Colonic mucosa (tissue), 4 donors: ENCODE measurements around the gene GMCL1. TPM values are rescaled to one million over a fixed set of nuclear protein-coding genes. Genes with fewer than 3 reads are reported as not detected.
A peak's percentile ranks its signal among the peaks of the same experiment; 100 is the strongest.
"Not testable (repeated sequence)": the region's sequence is repeated elsewhere in the genome, so short reads cannot be mapped to it uniquely, and the experiment has no call there.

Source experiments
- DNase-seq: peaks from one replicate; pipeline ENCODE4 v3.0.0-alpha.2; 2020
- H3K27ac ChIP-seq: fragments of 200-600 bp; one replicate; pipeline ENCODE4 v1.8.0; 2021
- H3K27me3 ChIP-seq: fragments of 200-600 bp; one replicate; pipeline ENCODE4 v1.8.0; 2021
- H3K36me3 ChIP-seq: fragments of 200-600 bp; one replicate; pipeline ENCODE4 v1.8.0; 2021
- H3K4me1 ChIP-seq: fragments of 200-600 bp; one replicate; pipeline ENCODE4 v1.8.0; 2021; ENCODE audit warnings: mild to moderate bottlenecking
- H3K4me3 ChIP-seq: fragments of 200-600 bp; one replicate; pipeline ENCODE4 v1.8.0; 2021
- H3K9ac ChIP-seq, 2 donors: one replicate each; pipeline ENCODE4 v1.7.0; 2013; ENCODE audit warnings: control low read depth in 2 of 2, low read depth in 2 of 2, low read length in 2 of 2
- H3K9me3 ChIP-seq: fragments of 200-600 bp; one replicate; pipeline ENCODE4 v1.8.0; 2021
- CTCF ChIP-seq: fragments of 200-600 bp; IDR thresholded peaks from one replicate; pipeline ENCODE4 v1.8.0; 2022; ENCODE audit warnings: antibody characterized with exemption, mild to moderate bottlenecking
- intact Hi-C: fragments of 100-400 bp; cut with DNase I; formaldehyde crosslinking; loops from one replicate; pipeline ENCODE4 v1.14.1; 2022
- total RNA-seq, 2 donors: library from RNA; stranded (reverse); fragmentation: NEBNext Ultra II Directional in 1 of 2; extraction: Animal tissue kit (Norgen Biotek cat#: 25700) in 1 of 2; gene quantifications; one replicate each; pipeline ENCODE4 v1.2.1, GENCODE V29; 2021
- donor health status: healthy.
- donor health status: DM: no; HTN: no; CAD: no.
- donor health status: DM: no; HTN: no; CAD: no.

Gene GMCL1
- total RNA-seq, 2 donors from 2014 or later: 20.3 to 20.4 TPM

DNA sequence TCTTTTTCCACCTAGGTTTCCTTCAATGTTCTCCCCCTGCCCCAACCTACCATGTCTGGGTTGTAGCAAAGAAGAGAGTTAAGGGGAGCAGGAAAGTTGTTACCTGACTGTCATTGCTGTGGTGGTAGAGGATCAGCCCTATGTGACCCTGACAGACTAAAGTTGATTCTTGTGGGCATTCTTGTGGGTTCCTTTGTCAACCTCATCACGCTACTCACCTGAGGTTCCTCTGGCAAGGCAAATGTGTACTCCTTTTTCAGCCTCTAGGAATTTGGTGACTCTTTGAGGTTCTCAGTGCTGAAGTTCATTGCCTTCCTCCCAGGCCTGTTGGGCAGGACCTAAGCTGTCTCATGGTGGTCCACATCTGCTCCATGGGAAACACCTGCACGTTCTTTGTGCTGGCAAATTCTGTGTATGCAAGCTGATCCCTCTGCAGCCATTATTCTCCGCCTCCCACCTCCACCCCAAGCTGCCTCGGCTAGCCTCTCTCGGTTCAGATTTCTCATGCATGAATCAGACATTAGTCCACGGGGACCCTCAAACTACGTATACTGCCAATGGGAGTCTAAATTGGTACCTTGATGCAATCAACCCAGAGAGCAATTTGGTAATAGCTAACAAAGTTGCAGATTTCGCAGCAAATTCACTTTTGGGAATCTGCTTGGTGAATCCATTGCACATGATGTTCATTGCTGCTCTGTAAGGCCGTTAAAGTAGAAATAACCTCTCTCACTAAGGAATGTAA lies 1.5 kb upstream of the GMCL1 start:
- peaks cover 10% of the 10 kb centered on the region for H3K4me1 ChIP-seq
- DNase-seq: no peak
- H3K4me3 ChIP-seq: no peak overlapping the region
- no peak for TF ChIP-seq CTCF
- no peaks in the 10 kb centered on the region for H3K36me3 ChIP-seq
- H3K27ac ChIP-seq: no peak overlapping the region
- intact Hi-C loops: no loop called here
- no peak overlapping the region for H3K9ac ChIP-seq
- no peaks in the 10 kb centered on the region for H3K27me3 ChIP-seq
- no peaks in the 10 kb centered on the region for H3K9me3 ChIP-seq

GRCh38 chr2:69828938-69829255 lies 563 bp upstream of the GMCL1 start:
- intact Hi-C loops: no loop called here
- no peak for TF ChIP-seq CTCF
- H3K4me1 ChIP-seq: peaks cover 10% of the 10 kb centered on the region
- no peaks in the 10 kb centered on the region for H3K9me3 ChIP-seq
- H3K27me3 ChIP-seq: no peaks in the 10 kb centered on the region
- peak overlapping the region; percentile 74 to 94 for H3K9ac ChIP-seq
- H3K36me3 ChIP-seq: no peaks in the 10 kb centered on the region
- H3K27ac ChIP-seq: peak overlapping the region; percentile 76
- peak overlapping the region; percentile 94 for H3K4me3 ChIP-seq
- DNase-seq: no peak

- no peaks in the 10 kb centered on the region for H3K9me3 ChIP-seq
These were observed 815 bp downstream of the GMCL1 start for GRCh38 chr2:69830045-69830905.

DNA sequence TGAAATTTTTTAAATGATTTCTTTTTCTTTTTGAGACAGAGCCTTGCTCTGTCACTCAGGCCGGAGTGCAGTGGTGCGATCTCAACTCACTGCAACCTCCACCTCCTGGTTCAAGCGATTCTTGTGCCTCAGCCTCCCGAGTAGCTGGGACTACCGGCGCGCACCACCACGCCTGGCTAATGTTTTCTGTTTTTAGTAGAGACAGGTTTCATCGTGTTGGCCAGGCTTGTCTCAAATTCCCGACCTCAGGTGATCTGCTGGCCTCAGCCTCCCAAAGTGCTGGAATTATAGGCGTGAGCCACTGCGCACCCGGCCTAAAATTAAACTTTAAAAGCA lies 1.4 kb downstream of the GMCL1 start:
- Histone ChIP-seq H3K4me3 (peak overlapping the region; percentile 94), H3K9ac (peak overlapping the region in 1 of 2 donors; percentile 94)
- H3K27ac ChIP-seq, H3K9me3 ChIP-seq, H3K36me3 ChIP-seq, H3K4me1 ChIP-seq, H3K27me3 ChIP-seq, intact Hi-C loops, DNase-seq: not testable (repeated sequence)

More at GRCh38 chr2:69830045-69830905, 815 bp downstream of the GMCL1 start:
- H3K27me3 ChIP-seq: no peaks in the 10 kb centered on the region
- peaks cover 10% of the 10 kb centered on the region for H3K4me1 ChIP-seq
- intact Hi-C loops: no loop called here
- H3K27ac ChIP-seq: peak overlapping the region; percentile 76
- TF ChIP-seq CTCF: no peak
- peak overlapping the region; percentile 84 to 94 for H3K9ac ChIP-seq
- no peaks in the 10 kb centered on the region for H3K36me3 ChIP-seq
- peak; percentile 76 for DNase-seq
- peak overlapping the region; percentile 94 for H3K4me3 ChIP-seq

DNA sequence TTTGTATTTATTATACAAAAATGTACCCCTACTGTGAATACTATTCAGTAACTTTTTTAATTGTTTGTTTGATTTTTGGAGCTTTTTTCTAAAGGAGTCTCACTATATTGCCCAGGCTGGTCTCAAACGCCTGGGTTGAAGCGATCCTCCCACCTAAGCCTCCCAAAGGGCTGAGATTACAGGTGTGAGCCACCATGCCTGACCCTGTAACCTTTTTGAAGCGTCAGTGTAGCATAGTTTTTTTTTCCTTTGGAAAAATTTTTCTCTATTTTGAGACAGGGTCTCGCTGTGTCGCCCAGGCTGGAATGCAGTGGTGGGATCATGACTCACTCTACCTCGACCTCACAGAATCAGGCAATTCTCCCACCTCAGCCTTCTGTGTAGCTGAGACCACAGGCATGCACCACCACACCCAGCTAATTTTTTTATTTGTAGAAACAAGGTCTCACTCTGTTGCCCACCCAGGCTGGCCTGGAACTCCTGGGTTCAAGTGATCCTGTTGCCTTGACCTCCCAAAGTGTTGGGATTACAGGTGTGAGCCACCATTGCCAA lies 2.0 kb downstream of the GMCL1 start:
- peaks cover 10% of the 10 kb centered on the region for H3K4me1 ChIP-seq
- no peak overlapping the region for H3K9ac ChIP-seq
- no peaks in the 10 kb centered on the region for H3K36me3 ChIP-seq
- H3K27me3 ChIP-seq: no peaks in the 10 kb centered on the region
- no peak for DNase-seq
- intact Hi-C loops: no loop called here
- H3K9me3 ChIP-seq: no peaks in the 10 kb centered on the region
- H3K4me3 ChIP-seq: no peak overlapping the region
- TF ChIP-seq CTCF: no peak
- no peak overlapping the region for H3K27ac ChIP-seq
